B cell (primary cell): Measurements from ENCODE around the gene GRPR. TPM values are rescaled to one million over a fixed set of nuclear protein-coding genes. Genes with fewer than 3 reads are reported as not detected.

ENCODE experiments used
- ATAC-seq: fragments of 200-7000 bp; cut with Tn5 transposase; one replicate; pipeline ENCODE4 v1.10.0; 2021; ENCODE audit warnings: low read depth, mild to moderate bottlenecking, moderate number of reproducible peaks, moderate library complexity
- CTCF ChIA-PET: fragments of 350-600 bp; sonication (Branson Sonifier 250); formaldehyde crosslinking; loops from one replicate; lab custom pipeline; 2021; ENCODE audit warnings: antibody characterized with exemption, inconsistent platforms; lab: Charles Lee
- POLR2A ChIA-PET: fragments of 350-600 bp; sonication (Branson Sonifier 250); formaldehyde crosslinking; loops from one replicate; lab custom pipeline; 2021; ENCODE audit warnings: antibody characterized with exemption; lab: Charles Lee
- DNase-seq: peaks from one replicate; pipeline ENCODE4 v3.0.0; 2013
- H2AFZ ChIP-seq: 2 replicates; pipeline ENCODE4 v1.6.1; 2012; ENCODE audit warnings: mild to moderate bottlenecking, low read depth, low read length; ENCODE audit not compliant: insufficient read depth, poor library complexity, severe bottlenecking
- H3K27ac ChIP-seq, 2 donors: 1 replicate in 1 of 2; 2 replicates in 1 of 2; pipeline ENCODE4 v1.5.1; 2012 to 2013; ENCODE audit warnings: low read length in 2 of 2, mild to moderate bottlenecking in 2 of 2, moderate library complexity in 1 of 2
- H3K27me3 ChIP-seq, 4 experiments: fragments of 200-600 bp in 1 of 4; sonication (generic) in 1 of 4; replicated peaks in 1 of 4; 1 replicate in 2 of 4; 2 replicates in 2 of 4; pipeline versions ENCODE4 v1.6.1 to v1.7.0; 2013 to 2016; ENCODE audit warnings: low read length in 3 of 4, mild to moderate bottlenecking in 2 of 4, mixed read lengths in 1 of 4, moderate library complexity in 1 of 4; ENCODE audit not compliant: insufficient read depth in 4 of 4, control insufficient read depth in 3 of 4; ENCODE audit errors: control extremely low read depth in 1 of 4
- H3K36me3 ChIP-seq, 2 experiments: replicated peaks in 1 of 2; 1 replicate in 1 of 2; 2 replicates in 1 of 2; pipeline versions ENCODE4 v1.6.1 to v1.7.1; 2013; ENCODE audit warnings: low read length in 1 of 2; ENCODE audit not compliant: insufficient read depth in 2 of 2, control insufficient read depth in 1 of 2; ENCODE audit errors: control extremely low read depth in 1 of 2, extremely low read depth in 1 of 2
- H3K4me1 ChIP-seq, 2 donors: fragments of 200-600 bp in 1 of 2; sonication (generic) in 1 of 2; 1 replicate in 1 of 2; 2 replicates in 1 of 2; pipeline versions ENCODE4 v1.5.1 to v1.6.1; 2013 to 2017; ENCODE audit warnings: low read length in 2 of 2; ENCODE audit not compliant: control insufficient read depth in 2 of 2, insufficient read depth in 2 of 2
- H3K4me2 ChIP-seq: replicated peaks from 2 replicates; pipeline ENCODE3; 2012; ENCODE audit warnings: mild to moderate bottlenecking, low read depth, low read length; ENCODE audit not compliant: poor library complexity, severe bottlenecking
- H3K4me3 ChIP-seq, 5 experiments: fragments of 200-600 bp in 1 of 5; sonication (generic) in 1 of 5; 1 replicate in 3 of 5; 2 replicates in 2 of 5; pipeline versions ENCODE4 v1.5.1 to v1.7.0; 2011 to 2016; ENCODE audit warnings: low read length in 4 of 5, mild to moderate bottlenecking in 4 of 5, low read depth in 2 of 5, control low read depth in 1 of 5, moderate library complexity in 1 of 5; ENCODE audit not compliant: insufficient read depth in 1 of 5; ENCODE audit errors: control extremely low read depth in 1 of 5, extremely low read depth in 1 of 5
- H3K79me2 ChIP-seq: fragments of 200-600 bp; sonication (generic); one replicate; pipeline ENCODE4 v1.6.0; 2016; ENCODE audit warnings: low read length; ENCODE audit not compliant: control insufficient read depth, insufficient read depth
- H3K9ac ChIP-seq: fragments of 200-600 bp; sonication (generic); 2 replicates; pipeline ENCODE4 v1.6.1; 2017; ENCODE audit warnings: mild to moderate bottlenecking, low read length, moderate library complexity
- H3K9me3 ChIP-seq, 3 donors: one replicate each; pipeline versions ENCODE4 v1.6.1 to v1.7.1; 2013; ENCODE audit warnings: low read length in 2 of 3; ENCODE audit not compliant: control insufficient read depth in 2 of 3, insufficient read depth in 1 of 3; ENCODE audit errors: control extremely low read depth in 1 of 3
- H4K20me1 ChIP-seq: 2 replicates; pipeline ENCODE4 v1.6.0; 2012; ENCODE audit warnings: mild to moderate bottlenecking, low read length; ENCODE audit not compliant: insufficient read depth, control insufficient read depth, poor library complexity, severe bottlenecking
- H3K27ac Mint-ChIP-seq: one replicate; pipeline ENCODE4 v1.8.0; 2021; ENCODE audit warnings: mixed read lengths
- H3K27me3 Mint-ChIP-seq: one replicate; pipeline ENCODE4 v1.8.0; 2021; ENCODE audit warnings: mixed read lengths
- H3K4me1 Mint-ChIP-seq: one replicate; pipeline ENCODE4 v1.8.0; 2021; ENCODE audit warnings: mixed read lengths
- H3K4me3 Mint-ChIP-seq: one replicate; pipeline ENCODE4 v1.8.0; 2021; ENCODE audit warnings: mixed read lengths
- H3K9me3 Mint-ChIP-seq: one replicate; pipeline ENCODE4 v1.8.0; 2022; ENCODE audit warnings: mixed read lengths; ENCODE audit not compliant: insufficient read depth
- CTCF ChIP-seq: fragments of 200-600 bp; IDR thresholded peaks from one replicate; pipeline ENCODE4 v1.8.0; 2022; ENCODE audit warnings: antibody characterized with exemption, mild to moderate bottlenecking
- EZH2 ChIP-seq: IDR thresholded peaks from 2 replicates; pipeline ENCODE4 v1.6.1; 2012; ENCODE audit warnings: borderline replicate concordance, low read depth, mild to moderate bottlenecking, moderate library complexity, low read length; ENCODE audit not compliant: insufficient read depth, poor library complexity, severe bottlenecking
- WGBS: methylation state at CpG from one replicate; pipeline ENCODE4 v1.1.5; 2013; ENCODE audit warnings: missing lambda C conversion rate; ENCODE audit not compliant: insufficient coverage; 5-methylcytosine and 5-hydroxymethylcytosine counted together
- intact Hi-C: fragments of 100-400 bp; cut with micrococcal nuclease; formaldehyde crosslinking; loops from one replicate; pipeline ENCODE4 v1.10.0; 2022
- polyA plus RNA-seq: library from polyadenylated mRNA; depleted of rRNA; stranded (reverse); fragments of >200 nt; gene quantifications from 2 replicates; pipeline ENCODE4 v1.2.3, GENCODE V29; 2012
- total RNA-seq, 2 donors: library from RNA; stranded (reverse); fragments of 120-200 nt in 1 of 2; gene quantifications; 1 replicate in 1 of 2; 2 replicates in 1 of 2; pipeline versions ENCODE4 v1.2.3 to v1.2.4, GENCODE V29; 2013 to 2022

GRPR gene
- total and polyA plus RNA-seq, 2 donors (not counting 1 experiment from before 2014, with no cell fraction given), result 0.30 to 0.42 TPM

- H3K27ac ChIP-seq, result no peak overlapping the region
- DNase-seq (no peak), ATAC-seq (no peak)
- ChIA-PET POLR2A (no interaction called here), CTCF (interaction anchor here (0.9 to 1.9 kb wide), 2 partner anchors 9 to 11 kb away, joined by 4 read pairs; partner anchors contain the start of gene GRPR)
- Mint-ChIP-seq H3K9me3 (no peaks in the 10 kb centered on the region), H3K4me1 (peaks cover 15% of the 10 kb centered on the region), H3K27ac (no peak overlapping the region), H3K4me3 (no peak overlapping the region), H3K27me3 (no peaks in the 10 kb centered on the region)
- no peaks in the 10 kb centered on the region for H3K27me3 ChIP-seq
- WGBS, result no CpG with 5 or more reads among the region's 2 CpGs
- intact Hi-C loops, result no loop called here
- no peak overlapping the region for H3K9ac ChIP-seq
- H3K4me2 ChIP-seq, result no peak overlapping the region
- no peaks in the 10 kb centered on the region for H3K9me3 ChIP-seq
- H3K4me3 ChIP-seq, result no peak overlapping the region
- H4K20me1 ChIP-seq, result no peaks in the 10 kb centered on the region
- TF ChIP-seq EZH2 (no peak), CTCF (no peak)
- H2AFZ ChIP-seq, result no peak overlapping the region
- no peaks in the 10 kb centered on the region for H3K36me3 ChIP-seq
- H3K79me2 ChIP-seq, result no peaks in the 10 kb centered on the region
- H3K4me1 ChIP-seq, result peaks cover 14 to 16% of the 10 kb centered on the region in 2 donors
These were observed 10.9 kb upstream of the GRPR start for GRCh38 chrX:16112428-16112827.

- no peaks in the 10 kb centered on the region for H3K27me3 Mint-ChIP-seq
- H3K36me3 ChIP-seq, result no peaks in the 10 kb centered on the region
- H3K79me2 ChIP-seq, result no peaks in the 10 kb centered on the region
- CTCF ChIA-PET, result interaction anchor here (1.0 kb wide), 1 partner anchor 24 kb away, joined by 3 read pairs; no protein-coding TSS in a partner anchor
- peaks cover 21% of the 10 kb centered on the region for H3K4me1 Mint-ChIP-seq
- intact Hi-C loops, result loop anchor here (1.0 kb wide), 1 partner anchor 260 kb away; the partner anchor contains the start of gene AP1S2
- no peak overlapping the region for H3K9ac ChIP-seq
- H4K20me1 ChIP-seq, result no peaks in the 10 kb centered on the region
- TF ChIP-seq EZH2 (no peak), CTCF (no peak)
- H3K9me3 Mint-ChIP-seq, result no peaks in the 10 kb centered on the region
- peak overlapping the region; percentile 53 for H3K4me3 Mint-ChIP-seq
- H3K4me3 ChIP-seq, result no peak overlapping the region
- no peaks in the 10 kb centered on the region for H3K9me3 ChIP-seq
- peak overlapping the region; percentile 79 for H3K27ac Mint-ChIP-seq
- WGBS, result no CpG with 5 or more reads among the region's 1 CpG
- peaks cover 17 to 19% of the 10 kb centered on the region in 2 donors for H3K4me1 ChIP-seq
- DNase-seq, result peak; percentile 36
- peak overlapping the region; percentile 59 to 67 for H3K27ac ChIP-seq
- peak; percentile 28 for ATAC-seq
- POLR2A ChIA-PET, result no interaction called here
- H3K27me3 ChIP-seq, result no peaks in the 10 kb centered on the region
- no peak overlapping the region for H2AFZ ChIP-seq
- peak overlapping the region; percentile 35 for H3K4me2 ChIP-seq
These were observed 9.3 kb upstream of the GRPR start for GRCh38 chrX:16113978-16114565.
